K562 (cell line): ENCODE results near the gene CFAP69. TPM values are rescaled to one million over a fixed set of nuclear protein-coding genes. Genes with fewer than 3 reads are reported as not detected.
A peak's percentile ranks its signal among the peaks of the same experiment; 100 is the strongest.

Experiments
- ATAC-seq: fragments of 200-7000 bp; cut with Tn5 transposase; 3 replicates; pipeline ENCODE4 v1.9.1; 2020; ENCODE audit warnings: moderate library complexity
- BruUV-seq: library from RNA; stranded (reverse); fragments of 400-500 nt; replicated peaks from 2 replicates; lab custom pipeline; 2021; lab: Mats Ljungman, UMichigan
- CTCF ChIA-PET: fragments of 300-600 bp; formaldehyde crosslinking; extraction: SDS; loops from one replicate; lab custom pipeline; 2021; ENCODE audit warnings: low intra/inter-chr PET ratio; lab: Yijun Ruan, JAX
- POLR2A ChIA-PET: fragments of 300-600, 350-650 bp; sonication (Branson Sonifier 250); formaldehyde crosslinking; extraction: SDS; loops from one replicate; lab custom pipeline; 2021; ENCODE audit warnings: antibody characterized with exemption, inconsistent platforms; lab: Yijun Ruan, JAX
- DNase-seq, 4 experiments: peaks; one replicate each; pipeline versions ENCODE4 v3.0.0 to v3.0.0-alpha.2; 2011 to 2018; ENCODE audit warnings: low spot score in 3 of 4, mixed read lengths in 3 of 4; ENCODE audit errors: extremely low read depth in 1 of 4
- FAIRE-seq: peaks from 2 replicates; lab custom pipeline; 2011; peaks lifted over from hg19 to GRCh38; lab: Jason Lieb, UNC
- H2AFZ ChIP-seq: 2 replicates; pipeline ENCODE4 v1.6.0; 2011; ENCODE audit warnings: low read depth, low read length, control low read depth, inconsistent platforms
- H3K27ac ChIP-seq: fragments of 200-600 bp; 3 replicates; pipeline ENCODE4 v1.8.0; 2011; ENCODE audit warnings: low read depth, mild to moderate bottlenecking, control low read depth, inconsistent platforms, low read length, moderate library complexity, mixed read lengths; ENCODE audit errors: extremely low read depth
- H3K27me3 ChIP-seq, 2 experiments: fragments of 300-600 bp in 1 of 2; 2 replicates in 1 of 2; 3 replicates in 1 of 2; pipeline versions ENCODE4 v1.6.0 to v1.8.0; 2011; ENCODE audit warnings: inconsistent platforms in 2 of 2, low read length in 2 of 2, mild to moderate bottlenecking in 1 of 2, mixed read lengths in 1 of 2, moderate library complexity in 1 of 2; ENCODE audit not compliant: control insufficient read depth in 2 of 2, insufficient read depth in 2 of 2
- H3K36me3 ChIP-seq: fragments of 300-600 bp; 3 replicates; pipeline ENCODE4 v1.8.0; 2011; ENCODE audit warnings: mild to moderate bottlenecking, low read length, inconsistent platforms; ENCODE audit not compliant: control insufficient read depth, insufficient read depth
- H3K4me1 ChIP-seq, 2 experiments: fragments of 200-600 bp in 1 of 2; replicated peaks in 1 of 2; 2 replicates in 1 of 2; 3 replicates in 1 of 2; pipeline versions ENCODE4 v1.5.1 to v1.8.0; 2011; ENCODE audit warnings: inconsistent platforms in 2 of 2, low read length in 2 of 2, mild to moderate bottlenecking in 1 of 2, mixed read lengths in 1 of 2, moderate library complexity in 1 of 2; ENCODE audit not compliant: control insufficient read depth in 2 of 2, insufficient read depth in 2 of 2
- H3K4me2 ChIP-seq: 2 replicates; pipeline ENCODE4 v1.6.1; 2011; ENCODE audit warnings: low read length, control low read depth, inconsistent platforms, mixed read lengths; ENCODE audit not compliant: insufficient read depth
- H3K4me3 ChIP-seq: fragments of 200-600 bp; sonication (generic), shearing (Covaris generic); 2 replicates; pipeline ENCODE4 v1.5.1; 2016; ENCODE audit warnings: control low read depth, inconsistent platforms
- H3K79me2 ChIP-seq: fragments of 200-600 bp; 3 replicates; pipeline ENCODE4 v1.8.0; 2011; ENCODE audit warnings: low read length, inconsistent platforms; ENCODE audit not compliant: control insufficient read depth, insufficient read depth
- H3K9ac ChIP-seq, 2 experiments: 2 replicates each; pipeline versions ENCODE4 v1.6.0 to v1.6.1; 2011; ENCODE audit warnings: low read depth in 2 of 2, low read length in 2 of 2, control low read depth in 1 of 2, inconsistent platforms in 1 of 2, mild to moderate bottlenecking in 1 of 2, mixed read lengths in 1 of 2; ENCODE audit not compliant: insufficient read depth in 1 of 2
- H3K9me1 ChIP-seq: one replicate; pipeline ENCODE4 v1.6.0; 2011; ENCODE audit warnings: inconsistent platforms, mild to moderate bottlenecking, low read length, moderate library complexity; ENCODE audit not compliant: control insufficient read depth, insufficient read depth
- H3K9me3 ChIP-seq: replicated peaks from 2 replicates; pipeline ENCODE4 v1.5.1; 2011; ENCODE audit warnings: low read depth, low read length, inconsistent platforms; ENCODE audit not compliant: control insufficient read depth, insufficient read depth
- H4K20me1 ChIP-seq: replicated peaks from 2 replicates; pipeline ENCODE4 v1.6.1; 2011; ENCODE audit warnings: low read length, inconsistent platforms, mixed read lengths; ENCODE audit not compliant: control insufficient read depth, insufficient read depth
- ETV5 ChIP-seq: sonication (generic); formaldehyde crosslinking; IDR thresholded peaks from 2 replicates; pipeline ENCODE4 v1.4.0; 2020; ENCODE audit warnings: low read depth, mild to moderate bottlenecking, missing genetic modification reagents
- JUND ChIP-seq, 2 experiments: IDR thresholded peaks; 2 replicates in 1 of 2; 3 replicates in 1 of 2; pipeline ENCODE4 v1.6.1; 2011; ENCODE audit warnings: borderline replicate concordance in 2 of 2, low read depth in 2 of 2, low read length in 2 of 2, improper control_type of control experiment in 1 of 2, missing biosample characterization in 1 of 2, missing genetic modification characterization in 1 of 2, missing genetic modification reagents in 1 of 2
- MLX ChIP-seq, 2 experiments: fragments of 450-650 bp in 1 of 2; sonication (generic) in 1 of 2; formaldehyde crosslinking; conservative IDR thresholded peaks; 2 replicates each; pipeline versions ENCODE4 v1.4.0 to v1.8.1; 2020 to 2022; ENCODE audit warnings: mild to moderate bottlenecking in 1 of 2, missing genetic modification reagents in 1 of 2
- NFE2L1 ChIP-seq: fragments of 450-650 bp; IDR thresholded peaks from 2 replicates; pipeline ENCODE4 v1.6.1; 2016; ENCODE audit warnings: missing genetic modification characterization, low read depth, mild to moderate bottlenecking, missing compliant biosample characterization, moderate library complexity, borderline replicate concordance
- PHF20 ChIP-seq: fragments of 450-650 bp; IDR thresholded peaks from 2 replicates; pipeline ENCODE4 v1.6.1; 2018; ENCODE audit not compliant: partially characterized antibody
- RBM17 ChIP-seq: fragments of 200-400 bp; formaldehyde crosslinking; IDR thresholded peaks from 2 replicates; pipeline ENCODE4 v1.6.1; 2017; ENCODE audit warnings: low read depth, mild to moderate bottlenecking, low read length, borderline replicate concordance
- ZNF23 ChIP-seq: fragments of 250-450 bp; sonication (Bioruptor Pico); IDR thresholded peaks from 2 replicates; pipeline ENCODE4 v1.4.0; 2020; ENCODE audit warnings: mild to moderate bottlenecking
- WGBS: fragments of 100-300 bp; shearing (Covaris generic); methylation state at CpG from one replicate; pipeline ENCODE4 v1.1.6; 2016; ENCODE audit warnings: low coverage, mixed read lengths; ENCODE audit not compliant: insufficient coverage; ENCODE audit errors: missing lambda C conversion rate; 5-methylcytosine and 5-hydroxymethylcytosine counted together
- in situ Hi-C: fragments of 300-500 bp; cut with MboI; formaldehyde crosslinking; loops from 4 replicates; pipeline ENCODE4 v1.15.0; 2018; ENCODE audit warnings: inconsistent platforms, mixed read lengths
- intact Hi-C: fragments of 100-400 bp; cut with micrococcal nuclease; formaldehyde crosslinking; loops from 2 replicates; pipeline ENCODE4 v1.14.2; 2022
- polyA plus RNA-seq, 8 experiments: library from polyadenylated mRNA; depleted of rRNA in 4 of 8; stranded (reverse) in 5 of 8; unstranded in 3 of 8; fragments of >200 nt; fragmentation: Nextera tagmentation in 2 of 8; fragmentation: Illumina TruSeq in 1 of 8; extraction: Ambion mirVana in 2 of 8; extraction: Trizol in 1 of 8; gene quantifications; 2 replicates each; pipeline versions ENCODE4 v1.2.1 to v1.2.3, GENCODE V29; 2011 to 2014; ENCODE audit warnings: inconsistent platforms in 1 of 8, missing spikeins in 1 of 8
- total RNA-seq, 7 experiments: library from RNA; depleted of rRNA in 6 of 7; stranded (reverse); fragments of >200 nt in 6 of 7; fragmentation: Illumina TruSeq in 2 of 7; extraction: Trizol in 2 of 7; gene quantifications; 2 replicates each; pipeline versions ENCODE4 v1.2.1 to v1.2.3, GENCODE V29; 2011 to 2021; ENCODE audit warnings: low replicate concordance in 1 of 7
- TF ChIP-seq, protein P1 (sequence below): conservative IDR thresholded peaks from 2 replicates; pipeline ENCODE4 v1.6.1; 2011; ENCODE audit warnings: low read depth, mild to moderate bottlenecking, low read length; ENCODE audit not compliant: control insufficient read depth

CFAP69 gene
- total and polyA plus RNA-seq, 9 of the 15 experiments (the other 6 are each of a cell fraction or from before 2014, with no cell fraction given), result 0.24 to 5.1 (median 1.7) TPM

- Histone ChIP-seq H3K9me3 (no peaks in the 10 kb centered on the region), H3K9me1 (no peaks in the 10 kb centered on the region), H2AFZ (no peak overlapping the region), H3K4me3 (no peak overlapping the region), H3K27ac (no peak overlapping the region), H3K27me3 (no peaks in the 10 kb centered on the region), H3K9ac (no peak overlapping the region), H3K36me3 (no peaks in the 10 kb centered on the region), H4K20me1 (no peaks in the 10 kb centered on the region), H3K4me1 (peaks cover 0 to 7% of the 10 kb centered on the region in 2 experiments; a peak in 1 of 5 replicates), H3K4me2 (no peak overlapping the region), H3K79me2 (no peaks in the 10 kb centered on the region)
- no TSS peak for BruUV-seq
- in situ Hi-C loops (no loop called here), intact Hi-C loops (no loop called here)
- DNase-seq (no peak), FAIRE-seq (no peak), ATAC-seq (no peak)
- TF ChIP-seq JUND (IDR thresholded peaks at IDR 0.05; ENCODE audit: borderline replicate concordance, low read depth, low read length) (no peak), JUND (tag; IDR thresholded peaks at IDR 0.05; ENCODE audit: borderline replicate concordance, low read depth, low read length) (no peak), ZNF23 (no peak), MLX (CRISPR knock-in tag; conservative IDR thresholded peaks at IDR 0.05) (no peak)
- WGBS, result 33% methylated on average over 1 of the region's 1 CpG
- ChIA-PET POLR2A (no interaction called here), CTCF (no interaction called here)
Measured at GRCh38 chr7:90236721-90237289, 8.2 kb upstream of the CFAP69 start.

DNA sequence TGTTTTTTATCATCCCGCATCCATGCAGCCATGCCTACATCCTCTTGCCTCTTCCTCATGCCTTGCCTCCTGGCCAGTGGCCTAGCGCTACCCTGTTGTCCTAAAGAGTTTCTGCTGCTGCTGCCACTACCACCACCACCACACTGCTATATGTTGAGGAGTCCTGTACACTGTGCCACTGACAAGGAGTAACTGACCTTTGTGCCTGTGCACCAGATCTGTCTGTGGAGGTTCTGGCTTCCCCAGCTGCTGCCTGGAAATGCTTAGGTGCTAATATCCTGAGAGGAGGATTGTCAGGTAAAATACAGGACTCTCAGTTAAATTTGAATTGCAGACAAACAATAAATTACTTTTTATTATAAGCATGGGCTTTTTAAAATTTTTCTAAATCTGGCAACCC, 7.0 kb upstream of the CFAP69 start:
- Histone ChIP-seq H3K27ac (no peak overlapping the region), H3K27me3 (no peaks in the 10 kb centered on the region), H2AFZ (no peak overlapping the region), H3K9me1 (no peaks in the 10 kb centered on the region), H3K4me1 (peaks cover 0 to 7% of the 10 kb centered on the region in 2 experiments; a peak in 1 of 5 replicates), H3K79me2 (no peaks in the 10 kb centered on the region), H3K9ac (no peak overlapping the region), H4K20me1 (no peaks in the 10 kb centered on the region), H3K4me2 (no peak overlapping the region), H3K9me3 (no peaks in the 10 kb centered on the region), H3K4me3 (no peak overlapping the region), H3K36me3 (no peaks in the 10 kb centered on the region)
- ChIA-PET POLR2A (no interaction called here), CTCF (interaction anchor here (0.6 kb wide), 1 partner anchor 66 kb away, joined by 3 read pairs; no protein-coding TSS in a partner anchor)
- WGBS, result 84% methylated on average over 2 of the region's 2 CpGs
- ATAC-seq (peak; percentile 26; the same call in 1 of the 3 replicates), DNase-seq (no peak), FAIRE-seq (no peak)
- in situ Hi-C loops (no loop called here), intact Hi-C loops (no loop called here)
- TF ChIP-seq NFE2L1 (no peak), PHF20 (no peak), ETV5 (CRISPR knock-in tag) (no peak), RBM17 (no peak)
- TF ChIP-seq, protein P1, sequence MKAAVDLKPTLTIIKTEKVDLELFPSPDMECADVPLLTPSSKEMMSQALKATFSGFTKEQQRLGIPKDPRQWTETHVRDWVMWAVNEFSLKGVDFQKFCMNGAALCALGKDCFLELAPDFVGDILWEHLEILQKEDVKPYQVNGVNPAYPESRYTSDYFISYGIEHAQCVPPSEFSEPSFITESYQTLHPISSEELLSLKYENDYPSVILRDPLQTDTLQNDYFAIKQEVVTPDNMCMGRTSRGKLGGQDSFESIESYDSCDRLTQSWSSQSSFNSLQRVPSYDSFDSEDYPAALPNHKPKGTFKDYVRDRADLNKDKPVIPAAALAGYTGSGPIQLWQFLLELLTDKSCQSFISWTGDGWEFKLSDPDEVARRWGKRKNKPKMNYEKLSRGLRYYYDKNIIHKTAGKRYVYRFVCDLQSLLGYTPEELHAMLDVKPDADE, result no peak
- no TSS peak for BruUV-seq
